GM12878 (cell line): ENCODE data around the gene VKORC1. TPM values are rescaled to one million over a fixed set of nuclear protein-coding genes. Genes with fewer than 3 reads are reported as not detected.

Experiments used
- ATAC-seq: fragments of 200-7000 bp; cut with Tn5 transposase; 3 replicates; pipeline ENCODE4 v1.9.1; 2020; ENCODE audit warnings: mild to moderate bottlenecking, moderate library complexity
- BruUV-seq: library from RNA; stranded (reverse); fragments of 400-500 nt; replicated peaks from 2 replicates; lab custom pipeline; 2021; lab: Mats Ljungman, UMichigan
- CTCF ChIA-PET: fragments of 300-600 bp; sonication (Branson Sonifier 250); formaldehyde crosslinking; extraction: SDS; loops from one replicate; lab custom pipeline; 2021; ENCODE audit warnings: inconsistent platforms; lab: Yijun Ruan, JAX
- POLR2A ChIA-PET: fragments of 350-600 bp; formaldehyde crosslinking; extraction: SDS; loops from one replicate; lab custom pipeline; 2021; ENCODE audit warnings: inconsistent platforms; lab: Charles Lee
- RAD21 ChIA-PET: fragments of 300-600 bp; sonication (Branson Sonifier 250); formaldehyde crosslinking; loops from one replicate; lab custom pipeline; 2023; ENCODE audit warnings: antibody characterized with exemption; ENCODE audit not compliant: unreplicated experiment; lab: Charles Lee
- SMC1A ChIA-PET: fragments of 300-600 bp; sonication (Branson Sonifier 250); formaldehyde crosslinking; loops from one replicate; lab custom pipeline; 2023; ENCODE audit not compliant: unreplicated experiment, uncharacterized antibody; lab: Charles Lee
- DNase-seq: peaks from one replicate; pipeline ENCODE4 v3.0.0-alpha.2; 2011; ENCODE audit warnings: low read depth, low spot score
- FAIRE-seq: peaks from 3 replicates; lab custom pipeline; 2011; peaks lifted over from hg19 to GRCh38; lab: Jason Lieb, UNC
- H2AFZ ChIP-seq: 2 replicates; pipeline ENCODE4 v1.6.0; 2011; ENCODE audit warnings: low read depth, low read length, control low read depth; ENCODE audit not compliant: control insufficient read depth
- H3K27ac ChIP-seq: 2 replicates; pipeline ENCODE4 v1.5.1; 2011; ENCODE audit warnings: control low read depth; ENCODE audit not compliant: control insufficient read depth, insufficient read depth
- H3K27me3 ChIP-seq, 2 experiments: replicated peaks in 1 of 2; 2 replicates each; pipeline versions ENCODE4 v1.6.0 to v1.6.1; 2011; ENCODE audit warnings: low read length in 1 of 2; ENCODE audit not compliant: control insufficient read depth in 2 of 2, insufficient read depth in 2 of 2
- H3K36me3 ChIP-seq, 2 experiments: 2 replicates each; pipeline ENCODE4 v1.5.1; 2011; ENCODE audit warnings: low read length in 1 of 2; ENCODE audit not compliant: control insufficient read depth in 2 of 2, insufficient read depth in 2 of 2
- H3K4me1 ChIP-seq: 2 replicates; pipeline ENCODE4 v1.6.1; 2011; ENCODE audit warnings: mild to moderate bottlenecking, low read length, moderate library complexity, mixed read lengths; ENCODE audit not compliant: control insufficient read depth, insufficient read depth
- H3K4me2 ChIP-seq: 2 replicates; pipeline ENCODE4 v1.6.0; 2011; ENCODE audit warnings: control low read depth; ENCODE audit not compliant: control insufficient read depth, insufficient read depth
- H3K4me3 ChIP-seq: fragments of 200-600 bp; sonication (generic); 2 replicates; pipeline ENCODE4 v1.5.1; 2016
- H3K79me2 ChIP-seq: 2 replicates; pipeline ENCODE4 v1.6.0; 2011; ENCODE audit warnings: low read length; ENCODE audit not compliant: control insufficient read depth, insufficient read depth
- H3K9ac ChIP-seq: 2 replicates; pipeline ENCODE4 v1.8.0; 2011; ENCODE audit warnings: low read length, control low read depth, mixed read lengths; ENCODE audit not compliant: control insufficient read depth, insufficient read depth
- H3K9me3 ChIP-seq: replicated peaks from 3 replicates; pipeline ENCODE4 v1.5.1; 2011; ENCODE audit warnings: mild to moderate bottlenecking, low read length; ENCODE audit not compliant: control insufficient read depth, insufficient read depth
- H4K20me1 ChIP-seq: 2 replicates; pipeline ENCODE4 v1.6.0; 2011; ENCODE audit not compliant: control insufficient read depth, insufficient read depth
- BMI1 ChIP-seq: fragments of 450-650 bp; IDR thresholded peaks from 2 replicates; pipeline ENCODE4 v1.6.1; 2016; ENCODE audit warnings: mild to moderate bottlenecking, moderate library complexity, borderline replicate concordance
- HDGF ChIP-seq: fragments of 450-650 bp; IDR thresholded peaks from 2 replicates; pipeline ENCODE4 v1.6.1; 2016; ENCODE audit warnings: antibody characterized with exemption
- MEF2A ChIP-seq: IDR thresholded peaks from 2 replicates; pipeline ENCODE4 v1.6.1; 2011; ENCODE audit warnings: low read depth, mild to moderate bottlenecking, low read length, moderate library complexity; ENCODE audit not compliant: insufficient read depth
- NFYB ChIP-seq: IDR thresholded peaks from 2 replicates; pipeline ENCODE4 v1.6.1; 2011; ENCODE audit warnings: low read depth, mild to moderate bottlenecking, low read length, improper control_type of control experiment, moderate library complexity; ENCODE audit not compliant: insufficient read depth
- PKNOX1 ChIP-seq: fragments of 450-650 bp; IDR thresholded peaks from 2 replicates; pipeline ENCODE4 v1.6.1; 2016; ENCODE audit warnings: mild to moderate bottlenecking
- PRDM15 ChIP-seq: fragments of 450-650 bp; formaldehyde crosslinking; IDR thresholded peaks from 2 replicates; pipeline ENCODE4 v1.4.0; 2020; ENCODE audit warnings: mild to moderate bottlenecking, moderate library complexity
- RBBP5 ChIP-seq: fragments of 200-600 bp; sonication (generic); conservative IDR thresholded peaks from 2 replicates; pipeline ENCODE4 v1.6.1; 2016
- ZNF207 ChIP-seq: fragments of 450-650 bp; IDR thresholded peaks from 2 replicates; pipeline ENCODE4 v1.6.1; 2014; ENCODE audit warnings: antibody characterized with exemption, mild to moderate bottlenecking, borderline replicate concordance
- WGBS: methylation state at CpG from one replicate; pipeline ENCODE4 v1.1.6; 2016; ENCODE audit warnings: low lambda C conversion rate; ENCODE audit not compliant: insufficient replicate concordance, insufficient coverage; ENCODE audit errors: missing lambda C conversion rate; 5-methylcytosine and 5-hydroxymethylcytosine counted together
- in situ Hi-C: fragments of 300-500 bp; cut with MboI; formaldehyde crosslinking; loops from 9 replicates; pipeline ENCODE4 v1.14.3; 2018; ENCODE audit warnings: mixed read lengths
- intact Hi-C: fragments of 100-400 bp; cut with micrococcal nuclease; formaldehyde crosslinking; loops from one replicate; pipeline ENCODE4 v1.14.2; 2022; ENCODE audit not compliant: unreplicated experiment
- polyA plus RNA-seq, 11 experiments: library from polyadenylated mRNA; depleted of rRNA in 4 of 11; unstranded in 6 of 11; stranded (reverse) in 5 of 11; fragments of >200 nt; fragmentation: Nextera tagmentation in 4 of 11; fragmentation: Illumina TruSeq in 1 of 11; extraction: Ambion mirVana in 4 of 11; extraction: Trizol in 1 of 11; gene quantifications; 1 replicate in 1 of 11; 2 replicates in 10 of 11; pipeline versions ENCODE4 v1.2.1 to v1.2.3, GENCODE V29; 2011 to 2016; ENCODE audit warnings: inconsistent platforms in 2 of 11, missing spikeins in 2 of 11, low read depth in 1 of 11
- total RNA-seq, 4 experiments: library from RNA; depleted of rRNA in 3 of 4; stranded (reverse); fragments of >200 nt in 3 of 4; fragmentation: Illumina TruSeq in 1 of 4; extraction: Trizol in 1 of 4; gene quantifications; 2 replicates each; pipeline versions ENCODE4 v1.2.1 to v1.2.3, GENCODE V29; 2013 to 2021

The VKORC1 gene
- total and polyA plus RNA-seq, 10 of the 15 experiments (the other 5 are each of a cell fraction or from before 2014, with no cell fraction given): 19.8 to 140 (median 57.7) TPM

- DNase-seq: no peak
- Histone ChIP-seq H3K4me1 (no peaks in the 10 kb centered on the region), H3K4me3 (no peak overlapping the region), H3K9me3 (no peaks in the 10 kb centered on the region), H2AFZ (no peak overlapping the region), H4K20me1 (no peaks in the 10 kb centered on the region), H3K79me2 (peaks cover 13% of the 10 kb centered on the region), H3K27me3 (no peaks in the 10 kb centered on the region), H3K4me2 (no peak overlapping the region), H3K9ac (no peak overlapping the region), H3K27ac (no peak overlapping the region), H3K36me3 (peaks cover 11 to 23% of the 10 kb centered on the region in 2 experiments)
- no TSS peak for BruUV-seq
- in situ Hi-C loops: no loop called here
- ChIA-PET CTCF (no interaction called here), RAD21 (no interaction called here), POLR2A (interaction anchor here (0.6 to 1.3 kb wide), 2 partner anchors 9 to 15 kb away, joined by 3 to 4 read pairs; partner anchors contain the start of genes ZNF646 and ZNF668), SMC1A (no interaction called here)
- TF ChIP-seq ZNF207 (no peak), PRDM15 (CRISPR knock-in tag) (no peak), NFYB (0 out of 2 replicates have a peak, but pooled peaks have one; percentile 10), MEF2A (no peak), PKNOX1 (no peak), HDGF (no peak), BMI1 (no peak), RBBP5 (no peak)
- no peak for ATAC-seq
- FAIRE-seq: no peak
- 82% methylated on average over 4 of the region's 4 CpGs for WGBS
- intact Hi-C loops: no loop called here
Measured at GRCh38 chr16:31064882-31065461, 29.6 kb downstream of the VKORC1 start.
